GM12878 (cell line): Measurements from ENCODE around the gene CDYL2.

Experiments
- CEBPB ChIP-seq, 2 experiments: fragments of 150-350 bp in 1 of 2; IDR thresholded peaks; 2 replicates each; pipeline ENCODE4 v1.6.1; 2012 to 2014; ENCODE audit warnings: low read depth in 2 of 2, low read length in 2 of 2, borderline replicate concordance in 1 of 2, inconsistent platforms in 1 of 2
- CHD2 ChIP-seq: IDR thresholded peaks from 2 replicates; pipeline ENCODE4 v1.6.1; 2011; ENCODE audit warnings: low read depth, low read length, improper control_type of control experiment, borderline replicate concordance
- CTCF ChIP-seq, 3 experiments: IDR thresholded peaks in 2 of 3; conservative IDR thresholded peaks in 1 of 3; 2 replicates each; pipeline ENCODE4 v1.5.1; 2011; ENCODE audit warnings: low read depth in 3 of 3, low read length in 3 of 3, mild to moderate bottlenecking in 3 of 3, control low read depth in 2 of 3, moderate library complexity in 2 of 3, inconsistent platforms in 1 of 3, mixed read lengths in 1 of 3; ENCODE audit not compliant: control insufficient read depth in 2 of 3, insufficient read depth in 1 of 3; ENCODE audit errors: extremely low read depth in 1 of 3
- EZH2 ChIP-seq: IDR thresholded peaks from 2 replicates; pipeline ENCODE4 v1.6.1; 2012; ENCODE audit warnings: low read depth, mild to moderate bottlenecking, control low read depth, inconsistent platforms, low read length, borderline replicate concordance; ENCODE audit not compliant: control insufficient read depth
- HDAC2 ChIP-seq: fragments of 200-600 bp; sonication (generic); IDR thresholded peaks from 2 replicates; pipeline ENCODE4 v1.6.1; 2017
- NKRF ChIP-seq: fragments of 450-650 bp; conservative IDR thresholded peaks from 2 replicates; pipeline ENCODE4 v1.6.1; 2017; ENCODE audit warnings: mild to moderate bottlenecking, moderate library complexity
- RAD21 ChIP-seq: IDR thresholded peaks from 2 replicates; pipeline ENCODE4 v1.6.1; 2011; ENCODE audit warnings: mild to moderate bottlenecking, low read depth, low read length, moderate library complexity; ENCODE audit not compliant: insufficient read depth
- SREBF2 ChIP-seq: IDR thresholded peaks from 2 replicates; pipeline ENCODE4 v1.6.1; 2012; ENCODE audit warnings: mild to moderate bottlenecking, low read length

GRCh38 chr16:80556481-80556880 lies 247.9 kb downstream of the CDYL2 start:
- TF ChIP-seq RAD21 (no peak), CHD2 (no peak), NKRF (no peak), CEBPB (IDR thresholded peaks at IDR 0.05; ENCODE audit: borderline replicate concordance in 1 of 2, low read depth in 2 of 2, low read length in 2 of 2) (no peak), HDAC2 (no peak), EZH2 (no peak), CTCF (IDR thresholded peaks at IDR 0.05 in 2 of 3, conservative IDR thresholded peaks at IDR 0.05 in 1 of 3; ENCODE audit: control insufficient read depth in 2 of 3, extremely low read depth in 1 of 3, insufficient read depth in 1 of 3, low read depth in 3 of 3, low read length in 3 of 3) (no peak), SREBF2 (no peak)
